Gastrocnemius medialis (tissue), 4 donors: ENCODE measurements around the gene TIMD4.

Experiments
- POLR2A ChIP-seq, 2 donors: fragments of 450-650 bp; IDR thresholded peaks; one replicate each; pipeline ENCODE4 v1.6.1; 2017; ENCODE audit warnings: antibody characterized with exemption in 2 of 2, mild to moderate bottlenecking in 2 of 2, moderate library complexity in 2 of 2
- TF ChIP-seq, protein P1 (sequence below), 5 experiments: fragments of 450-650 bp in 3 of 5; fragments of 200-600 bp in 2 of 5; sonication (generic) in 2 of 5; IDR thresholded peaks in 4 of 5; conservative IDR thresholded peaks in 1 of 5; 1 replicate in 4 of 5; 2 replicates in 1 of 5; pipeline ENCODE4 v1.5.1; 2016 to 2019; ENCODE audit warnings: antibody characterized with exemption in 5 of 5, mild to moderate bottlenecking in 3 of 5, moderate library complexity in 3 of 5

DNA sequence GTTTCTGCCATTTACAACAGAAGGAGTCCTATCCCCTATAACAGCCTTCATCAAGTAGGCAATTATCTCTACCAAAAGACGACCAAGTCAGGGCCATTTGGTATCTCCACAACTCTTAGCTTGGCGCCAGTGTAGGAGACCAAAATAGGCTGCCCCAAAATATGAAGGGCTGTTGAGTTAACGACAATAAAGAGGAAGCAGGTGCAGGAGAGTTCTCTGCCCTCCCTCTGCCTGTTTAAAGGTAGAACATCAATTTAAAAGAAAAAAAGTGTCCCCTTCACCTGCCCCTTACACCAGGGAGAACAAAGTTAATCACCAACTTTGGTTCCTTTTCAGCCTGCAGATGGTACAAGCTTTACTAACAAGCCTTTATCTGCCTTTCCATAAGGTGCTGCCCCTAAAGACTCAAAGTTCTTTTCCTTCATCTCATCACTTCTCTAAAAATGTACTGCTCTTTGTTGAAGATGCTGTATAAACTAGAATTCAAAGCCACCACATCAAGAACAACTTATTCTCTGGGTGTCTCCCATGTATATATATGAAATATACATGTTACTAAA, 79.6 kb downstream of the TIMD4 start:
- no peak for TF ChIP-seq POLR2A (IDR thresholded peaks at IDR 0.05)
- TF ChIP-seq, protein P1, sequence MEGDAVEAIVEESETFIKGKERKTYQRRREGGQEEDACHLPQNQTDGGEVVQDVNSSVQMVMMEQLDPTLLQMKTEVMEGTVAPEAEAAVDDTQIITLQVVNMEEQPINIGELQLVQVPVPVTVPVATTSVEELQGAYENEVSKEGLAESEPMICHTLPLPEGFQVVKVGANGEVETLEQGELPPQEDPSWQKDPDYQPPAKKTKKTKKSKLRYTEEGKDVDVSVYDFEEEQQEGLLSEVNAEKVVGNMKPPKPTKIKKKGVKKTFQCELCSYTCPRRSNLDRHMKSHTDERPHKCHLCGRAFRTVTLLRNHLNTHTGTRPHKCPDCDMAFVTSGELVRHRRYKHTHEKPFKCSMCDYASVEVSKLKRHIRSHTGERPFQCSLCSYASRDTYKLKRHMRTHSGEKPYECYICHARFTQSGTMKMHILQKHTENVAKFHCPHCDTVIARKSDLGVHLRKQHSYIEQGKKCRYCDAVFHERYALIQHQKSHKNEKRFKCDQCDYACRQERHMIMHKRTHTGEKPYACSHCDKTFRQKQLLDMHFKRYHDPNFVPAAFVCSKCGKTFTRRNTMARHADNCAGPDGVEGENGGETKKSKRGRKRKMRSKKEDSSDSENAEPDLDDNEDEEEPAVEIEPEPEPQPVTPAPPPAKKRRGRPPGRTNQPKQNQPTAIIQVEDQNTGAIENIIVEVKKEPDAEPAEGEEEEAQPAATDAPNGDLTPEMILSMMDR (IDR thresholded peaks at IDR 0.05 in 4 of 5, conservative IDR thresholded peaks at IDR 0.05 in 1 of 5) = no peak
